Left colon (tissue), 2 donors: ENCODE data around the gene PPP4R3B. TPM values are rescaled to one million over a fixed set of nuclear protein-coding genes. Genes with fewer than 3 reads are reported as not detected.
"Not testable (repeated sequence)": the region's sequence is repeated elsewhere in the genome, so short reads cannot be mapped to it uniquely, and the experiment has no call there.

Experiments
- ATAC-seq: fragments of 200-7000 bp; cut with Tn5 transposase; one replicate; pipeline ENCODE4 v1.9.1; 2020; ENCODE audit warnings: mild to moderate bottlenecking, moderate library complexity
- DNase-seq, 2 donors: peaks; one replicate each; pipeline ENCODE4 v3.0.0-alpha.2; 2020
- intact Hi-C, 2 donors: fragments of 100-400 bp; cut with DNase I in 1 of 2; cut with micrococcal nuclease in 1 of 2; formaldehyde crosslinking; loops; one replicate each; pipeline versions ENCODE4 v1.11.2 to v1.14.0; 2022; cut with DNase I, micrococcal nuclease
- total RNA-seq, 2 donors: library from RNA; stranded (reverse); fragmentation: NEBNext Ultra II Directional; extraction: Animal tissue kit (Norgen Biotek cat#: 25700); gene quantifications; one replicate each; pipeline ENCODE4 v1.2.1, GENCODE V29; 2021
- donor health status: DM: no; HTN: no; CAD: no.
- donor health status: DM: yes; HTN: yes; CAD: no.

The PPP4R3B gene
- total RNA-seq, 2 donors from 2014 or later: 59.0 to 64.7 TPM

DNA sequence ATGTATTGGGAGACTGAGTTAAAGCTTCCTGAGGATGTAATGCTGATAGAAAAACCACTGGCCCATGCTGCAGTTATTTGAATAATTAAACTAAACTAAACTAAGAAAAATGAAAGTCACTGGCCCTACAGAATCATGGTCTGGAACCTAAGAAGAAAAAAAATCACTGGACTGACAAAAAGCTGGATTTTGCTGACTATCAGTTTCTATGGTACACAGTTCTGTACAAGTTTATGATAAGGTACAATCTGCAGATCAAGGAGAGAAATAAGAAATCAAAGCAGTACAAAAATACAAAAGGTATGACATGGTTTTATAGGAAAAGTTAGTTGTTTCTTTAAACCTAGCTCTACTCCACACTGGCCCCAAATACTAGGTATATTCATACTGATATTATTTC lies 15.6 kb downstream of the PPP4R3B start:
- ATAC-seq: no peak
- no peak for DNase-seq
- intact Hi-C loops: no loop called here

DNA sequence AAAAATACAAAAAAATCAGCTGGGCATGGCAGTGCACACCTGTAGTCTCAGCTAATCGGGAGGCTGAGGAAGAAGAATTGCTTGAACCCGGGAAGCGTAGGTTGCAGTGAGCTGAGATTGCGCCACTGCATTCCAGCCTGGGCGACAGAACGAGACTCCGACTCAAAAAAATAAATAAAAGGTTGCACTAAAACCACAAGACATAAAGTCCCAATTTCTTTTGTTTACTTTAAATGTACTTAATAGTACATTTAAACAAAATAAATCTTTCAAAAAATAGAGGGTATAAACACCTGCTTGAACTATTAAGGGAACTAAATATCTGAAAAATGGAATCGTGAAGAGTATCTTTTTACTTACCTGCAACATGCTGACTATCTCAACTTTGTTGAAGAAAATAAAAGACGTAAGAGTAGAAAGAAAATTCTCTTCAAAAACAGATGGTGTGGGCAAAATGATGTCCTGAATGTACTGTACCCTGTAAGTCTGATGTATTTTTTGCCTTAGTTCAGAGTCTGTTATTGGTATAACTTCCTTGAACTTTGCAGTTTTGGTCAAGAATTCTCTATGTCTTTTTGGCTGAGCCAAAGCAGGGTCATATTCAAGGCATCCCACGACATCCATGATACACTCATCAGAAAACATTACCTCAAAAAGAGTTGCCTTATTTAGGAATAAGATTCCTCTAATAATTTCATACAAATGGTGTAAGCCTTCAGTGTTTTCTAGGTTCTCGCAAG lies 19.2 kb downstream of the PPP4R3B start:
- ATAC-seq: no peak
- intact Hi-C loops: no loop called here
- no peak for DNase-seq

GRCh38 chr2:55596795-55597194 lies 20.6 kb downstream of the PPP4R3B start:
- intact Hi-C loops, ATAC-seq, DNase-seq: not testable (repeated sequence)

- intact Hi-C loops: no loop called here
- no peak for DNase-seq
- ATAC-seq: no peak
Observed at GRCh38 chr2:55595536-55595935, 21.9 kb downstream of the PPP4R3B start.

DNA sequence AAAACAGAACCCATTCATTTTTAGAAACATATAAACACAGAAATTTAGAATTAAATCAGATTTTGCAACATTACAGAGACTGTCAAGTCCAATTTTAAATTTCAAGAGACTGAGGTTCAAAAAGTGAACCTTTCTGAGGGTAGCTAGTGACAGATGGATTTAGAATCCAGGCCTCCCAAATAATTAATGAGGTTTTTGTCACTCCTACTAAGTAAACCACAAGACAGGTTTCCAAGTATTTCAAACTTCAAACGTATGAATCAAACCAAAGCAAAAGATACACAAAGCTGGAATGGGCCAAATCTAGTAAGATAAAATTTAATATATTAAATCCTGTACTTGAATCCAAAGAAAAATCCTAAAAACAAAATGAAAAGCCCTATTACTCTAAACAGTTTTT lies 25.3 kb downstream of the PPP4R3B start:
- intact Hi-C loops: no loop called here
- ATAC-seq (no peak), DNase-seq (no peak)

GRCh38 chr2:55590810-55591440 lies 26.5 kb downstream of the PPP4R3B start:
- intact Hi-C loops: no loop called here
- DNase-seq (no peak), ATAC-seq (peak; percentile 69)

DNA sequence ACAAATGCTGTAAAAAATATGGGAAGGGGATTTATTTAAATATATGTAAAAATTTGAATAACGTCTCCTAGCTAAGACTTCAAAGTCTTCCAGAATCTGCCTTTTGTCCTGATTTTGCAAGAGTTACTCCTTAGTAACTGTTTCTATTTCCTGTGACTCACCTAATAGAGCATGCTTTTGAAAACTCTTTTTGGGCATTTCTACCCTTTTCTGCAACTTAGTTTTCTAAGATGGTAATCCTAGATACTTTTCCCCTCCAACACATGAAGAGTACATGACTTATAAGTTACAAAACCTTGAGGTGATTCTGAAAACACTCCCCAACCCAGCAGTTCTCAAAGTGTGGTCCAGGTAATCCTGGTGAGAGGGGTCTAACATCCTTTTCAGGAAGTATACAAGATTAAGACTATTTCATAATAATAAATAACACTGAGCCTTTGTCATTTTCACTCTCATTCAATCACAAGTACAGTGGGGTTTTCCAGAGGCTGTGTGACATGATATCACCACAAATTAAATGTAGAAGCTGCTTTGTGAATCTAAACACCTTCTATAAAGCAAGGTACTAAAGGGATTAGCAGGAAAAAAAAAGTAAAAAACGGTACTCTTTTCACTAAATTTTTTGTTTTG lies 31.9 kb downstream of the PPP4R3B start:
- DNase-seq (no peak), ATAC-seq (no peak)
- intact Hi-C loops: no loop called here

DNA sequence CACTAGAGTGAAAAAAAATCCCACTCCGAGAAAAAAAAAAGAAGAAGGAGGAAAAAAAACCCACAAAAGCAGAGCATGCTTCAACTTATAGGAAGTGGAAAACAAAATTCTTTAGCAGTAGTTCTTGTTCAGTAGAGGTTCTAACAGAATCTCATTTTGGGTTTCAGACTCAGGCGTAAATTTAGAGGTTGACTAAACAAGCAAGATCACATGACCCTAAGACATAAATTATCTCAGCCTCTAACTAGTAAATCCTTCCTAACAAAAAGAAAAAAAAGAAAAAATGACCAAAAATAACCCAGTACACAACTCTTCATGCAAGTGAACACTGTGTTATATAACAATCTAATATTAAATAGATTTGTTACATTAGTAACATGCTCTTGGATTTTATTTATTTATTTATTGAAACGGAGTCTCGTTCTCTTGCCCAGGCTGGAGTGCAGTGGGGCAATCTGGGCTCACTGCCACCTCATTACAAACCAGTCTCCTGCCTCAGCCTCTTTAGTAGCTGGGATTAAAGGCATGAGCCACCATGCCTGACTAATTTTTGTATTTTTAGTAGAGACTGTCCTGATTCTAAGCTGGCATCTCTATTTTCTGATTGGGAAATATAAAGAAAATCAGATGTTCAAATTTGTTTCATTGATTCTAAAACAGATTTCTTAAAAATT lies 35.4 kb downstream of the PPP4R3B start:
- intact Hi-C loops: no loop called here
- DNase-seq (no peak), ATAC-seq (no peak)

DNA sequence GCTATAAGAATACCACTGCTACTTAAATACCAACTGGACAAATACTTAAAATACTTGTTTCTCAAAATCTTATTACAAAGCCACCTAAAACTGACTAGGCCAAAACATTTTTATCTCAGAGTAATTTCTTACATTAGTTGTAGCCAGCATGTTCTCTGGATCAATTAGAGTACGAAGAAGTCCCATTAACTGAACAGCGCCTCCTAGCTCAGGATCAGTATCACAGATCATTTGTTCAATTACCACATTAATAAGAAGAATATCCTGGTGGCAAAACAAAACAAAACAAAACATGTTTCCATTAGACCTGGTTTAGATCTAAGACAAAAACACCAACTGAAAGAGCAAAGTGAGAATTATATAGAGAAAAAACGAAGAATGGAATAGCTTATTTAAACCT lies 36.0 kb downstream of the PPP4R3B start:
- intact Hi-C loops: no loop called here
- DNase-seq (no peak), ATAC-seq (no peak)

GRCh38 chr2:55569002-55569401 lies 48.4 kb downstream of the PPP4R3B start:
- DNase-seq, ATAC-seq, intact Hi-C loops: not testable (repeated sequence)

DNA sequence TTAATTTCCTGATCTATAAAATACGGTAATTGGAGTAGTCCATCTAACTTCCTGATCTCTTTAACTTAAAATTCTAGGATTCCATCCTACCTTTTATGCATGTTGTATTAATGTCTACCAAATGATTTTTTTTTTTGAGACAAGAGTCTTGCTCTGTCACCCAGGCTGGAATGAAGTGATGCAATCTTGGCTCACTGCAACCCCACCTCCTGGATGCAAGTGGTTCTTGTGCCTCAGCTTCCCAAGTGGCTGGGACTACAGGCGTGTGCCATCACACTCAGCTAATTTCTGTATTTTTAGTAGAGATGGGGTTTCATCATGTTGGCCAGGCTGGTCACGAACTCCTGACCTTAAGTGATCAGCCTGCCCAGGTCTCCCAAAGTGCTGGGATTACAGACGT lies 50.1 kb downstream of the PPP4R3B start:
- no peak for DNase-seq
- intact Hi-C loops: no loop called here
- no peak for ATAC-seq

GRCh38 chr2:55565613-55566012 lies 51.8 kb downstream of the PPP4R3B start:
- intact Hi-C loops: no loop called here

GRCh38 chr2:55560855-55561254 lies 56.6 kb downstream of the PPP4R3B start:
- no peak for ATAC-seq
- no peak for DNase-seq
- intact Hi-C loops: no loop called here

More at GRCh38 chr2:55565613-55566012, 51.8 kb downstream of the PPP4R3B start:
- DNase-seq: no peak
- no peak for ATAC-seq

DNA sequence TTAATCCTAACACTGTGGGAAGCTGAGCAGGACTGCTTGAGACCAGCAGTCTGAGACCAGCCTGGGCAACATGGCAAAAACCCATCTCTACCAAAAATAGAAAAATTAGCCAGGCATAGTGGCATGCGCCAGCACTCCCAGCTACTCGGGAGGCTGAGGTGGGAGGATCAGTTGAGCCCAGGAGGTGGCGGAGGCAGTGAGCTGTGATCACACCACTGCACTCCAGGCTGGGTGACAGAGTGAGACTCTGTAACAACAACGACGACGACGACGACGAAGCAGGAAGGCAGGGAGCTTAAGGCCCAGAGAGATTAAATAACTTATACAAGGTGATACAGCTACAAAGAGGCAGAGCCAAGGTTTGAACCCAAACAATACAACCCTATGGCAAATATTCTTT lies 60.6 kb downstream of the PPP4R3B start:
- intact Hi-C loops: no loop called here
- no peak for DNase-seq
- no peak for ATAC-seq

DNA sequence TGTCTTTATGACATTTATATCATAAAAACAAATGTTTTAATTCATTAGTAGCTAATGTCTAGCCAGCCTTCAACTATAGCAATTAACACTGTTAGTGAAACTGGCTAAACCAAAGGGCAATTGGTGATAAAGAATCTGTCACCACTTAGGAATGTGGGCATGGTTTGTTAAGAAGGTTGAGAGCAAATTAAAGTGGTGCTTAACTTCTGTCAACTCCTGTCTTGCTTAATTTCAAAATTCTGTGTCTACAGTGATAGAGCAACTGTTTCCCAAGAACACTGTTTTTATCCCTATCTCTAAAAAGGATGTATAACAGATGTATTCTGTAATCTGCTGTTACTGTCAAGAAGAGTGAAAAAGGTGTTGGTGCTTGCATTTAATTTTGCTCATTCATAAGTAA lies 61.4 kb downstream of the PPP4R3B start:
- ATAC-seq: no peak
- intact Hi-C loops: no loop called here
- DNase-seq: no peak

GRCh38 chr2:55553321-55553720 lies 64.1 kb downstream of the PPP4R3B start:
- ATAC-seq (no peak), DNase-seq (no peak)
- intact Hi-C loops: no loop called here

DNA sequence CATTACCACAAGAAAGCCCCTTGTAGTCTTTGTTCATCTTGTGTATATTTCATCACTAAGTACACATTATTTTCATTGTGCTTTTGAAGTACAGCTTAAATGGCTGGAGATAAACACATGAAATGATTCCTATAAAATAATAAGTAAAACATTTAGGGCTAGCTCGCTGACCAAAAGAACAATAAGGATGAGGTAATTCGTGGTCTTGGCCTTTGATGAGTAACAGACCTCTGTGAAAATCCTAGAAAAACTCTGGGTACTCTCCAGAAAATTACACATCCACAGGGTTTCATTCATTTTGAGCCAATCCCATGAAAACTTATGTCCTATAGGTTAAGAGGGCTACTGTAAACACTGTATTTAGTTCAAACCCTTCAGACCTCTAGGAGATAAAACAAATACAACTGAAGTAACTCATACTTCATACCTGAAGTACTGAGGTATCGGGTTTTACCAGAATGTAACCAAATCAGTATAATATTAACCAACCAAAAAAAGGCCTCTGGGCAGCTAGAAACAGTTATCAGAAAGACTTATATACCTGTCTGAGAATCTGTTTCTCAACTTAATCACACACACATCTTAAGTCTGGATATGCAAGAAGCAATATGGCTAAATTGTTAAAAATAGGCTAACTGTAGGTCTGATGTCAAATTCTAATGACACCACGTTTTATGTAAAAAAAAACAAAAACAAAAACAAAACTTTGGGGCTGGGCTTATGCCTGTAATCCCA lies 66.9 kb downstream of the PPP4R3B start:
- no peak for ATAC-seq
- intact Hi-C loops: no loop called here
- no peak for DNase-seq

GRCh38 chr2:55547679-55548078 lies 69.7 kb downstream of the PPP4R3B start:
- intact Hi-C loops, ATAC-seq, DNase-seq: not testable (repeated sequence)

DNA sequence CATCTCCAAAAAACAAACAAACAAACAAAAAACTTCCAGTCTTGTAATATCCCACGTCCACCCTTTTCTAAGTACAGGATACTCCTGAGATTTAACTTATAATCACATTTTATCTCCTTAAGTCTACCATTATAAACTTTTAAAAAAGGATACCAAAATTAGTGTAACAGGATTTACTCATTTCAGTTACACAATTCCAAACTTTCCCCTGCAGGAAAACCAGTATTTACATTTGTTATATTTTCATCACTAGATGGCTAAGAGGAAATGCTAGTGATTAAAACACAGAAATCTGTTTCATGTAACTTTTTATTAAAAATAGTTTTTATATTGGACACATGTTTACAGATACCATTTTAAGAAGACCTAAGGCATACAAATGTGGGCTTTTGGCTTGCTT lies 70.4 kb downstream of the PPP4R3B start:
- ATAC-seq: no peak

More for the DNA sequence above, 70.4 kb downstream of the PPP4R3B start:
- no peak for DNase-seq
- intact Hi-C loops: no loop called here
